Loucy (cell line): ENCODE data around the gene NCAM1.

Source experiments
- EZH2phosphoT487 ChIP-seq: fragments of 200-600 bp; IDR thresholded peaks from 2 replicates; pipeline ENCODE4 v1.6.1; 2018; ENCODE audit warnings: antibody characterized with exemption, mild to moderate bottlenecking, moderate library complexity, borderline replicate concordance
- TF ChIP-seq, protein P1 (sequence below): fragments of 200-600 bp; sonication (generic); conservative IDR thresholded peaks from 2 replicates; pipeline ENCODE4 v1.5.1; 2014; ENCODE audit warnings: mild to moderate bottlenecking, antibody characterized with exemption, low read length

DNA sequence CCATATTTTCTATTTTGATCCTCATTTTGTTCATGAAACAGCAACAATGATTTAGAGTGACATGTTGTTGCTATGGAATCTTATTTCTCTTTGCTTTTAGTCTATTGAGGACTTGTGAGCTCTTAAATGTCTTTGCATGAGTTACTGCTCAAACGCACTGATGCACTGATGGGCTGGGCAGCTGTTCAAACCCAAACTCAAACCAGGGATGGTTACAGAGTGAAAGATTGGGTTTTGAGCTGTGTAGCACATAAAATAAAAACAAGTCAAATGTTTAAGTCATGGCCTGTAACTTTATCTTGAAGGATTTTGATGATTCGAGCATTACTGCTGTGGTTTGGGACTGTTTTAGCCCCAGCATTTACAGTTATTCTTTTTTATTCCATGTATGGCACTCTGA lies 20.1 kb upstream of the NCAM1 start:
- TF ChIP-seq, protein P1, sequence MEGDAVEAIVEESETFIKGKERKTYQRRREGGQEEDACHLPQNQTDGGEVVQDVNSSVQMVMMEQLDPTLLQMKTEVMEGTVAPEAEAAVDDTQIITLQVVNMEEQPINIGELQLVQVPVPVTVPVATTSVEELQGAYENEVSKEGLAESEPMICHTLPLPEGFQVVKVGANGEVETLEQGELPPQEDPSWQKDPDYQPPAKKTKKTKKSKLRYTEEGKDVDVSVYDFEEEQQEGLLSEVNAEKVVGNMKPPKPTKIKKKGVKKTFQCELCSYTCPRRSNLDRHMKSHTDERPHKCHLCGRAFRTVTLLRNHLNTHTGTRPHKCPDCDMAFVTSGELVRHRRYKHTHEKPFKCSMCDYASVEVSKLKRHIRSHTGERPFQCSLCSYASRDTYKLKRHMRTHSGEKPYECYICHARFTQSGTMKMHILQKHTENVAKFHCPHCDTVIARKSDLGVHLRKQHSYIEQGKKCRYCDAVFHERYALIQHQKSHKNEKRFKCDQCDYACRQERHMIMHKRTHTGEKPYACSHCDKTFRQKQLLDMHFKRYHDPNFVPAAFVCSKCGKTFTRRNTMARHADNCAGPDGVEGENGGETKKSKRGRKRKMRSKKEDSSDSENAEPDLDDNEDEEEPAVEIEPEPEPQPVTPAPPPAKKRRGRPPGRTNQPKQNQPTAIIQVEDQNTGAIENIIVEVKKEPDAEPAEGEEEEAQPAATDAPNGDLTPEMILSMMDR = no peak
- no peak for TF ChIP-seq EZH2phosphoT487
